Hepatocyte (in vitro differentiated cells): Measurements from ENCODE around the gene CFAP221.

Source experiments
- CTCF ChIP-seq: fragments of 200-600 bp; sonication (generic); IDR thresholded peaks from 2 replicates; pipeline ENCODE4 v1.5.1; 2016; ENCODE audit warnings: antibody characterized with exemption, mild to moderate bottlenecking; ENCODE audit not compliant: poor library complexity
- EZH2 ChIP-seq: fragments of 200-600 bp; sonication (generic); IDR thresholded peaks from 2 replicates; pipeline ENCODE4 v1.6.1; 2016; ENCODE audit warnings: antibody characterized with exemption, mild to moderate bottlenecking, borderline replicate concordance
- EZH2phosphoT487 ChIP-seq: fragments of 200-600 bp; sonication (generic); IDR thresholded peaks from one replicate; pipeline ENCODE4 v1.6.1; 2018; ENCODE audit warnings: antibody characterized with exemption, mild to moderate bottlenecking, low read depth, moderate library complexity; ENCODE audit not compliant: unreplicated experiment, severe bottlenecking

GRCh38 chr2:119517433-119517832, 26.8 kb upstream of the CFAP221 start:
- TF ChIP-seq EZH2phosphoT487 (no peak), CTCF (peak; percentile 59), EZH2 (no peak)
